GM19035 (cell line): ENCODE data around the gene PDE4D.
A peak's percentile ranks its signal among the peaks of the same experiment; 100 is the strongest.
"Not testable (repeated sequence)": the region's sequence is repeated elsewhere in the genome, so short reads cannot be mapped to it uniquely, and the experiment has no call there.

ENCODE experiments used
- ATAC-seq: cut with Tn5 transposase; IDR thresholded peaks from one replicate; pipeline ENCODE4 v1.9.1; 2021; ENCODE audit not compliant: unreplicated experiment

Gene PDE4D

GRCh38 chr5:59712836-59713497 is 180.6 kb downstream of the PDE4D start:
- no peak for ATAC-seq

GRCh38 chr5:59711310-59711709 is 182.2 kb downstream of the PDE4D start:
- ATAC-seq, result no peak

GRCh38 chr5:59709846-59710245 is 183.7 kb downstream of the PDE4D start:
- no peak for ATAC-seq

- ATAC-seq, result no peak
Observed at GRCh38 chr5:59709346-59709821, 184.1 kb downstream of the PDE4D start.

- ATAC-seq, result no peak
Observed at GRCh38 chr5:59704936-59705335, 188.6 kb downstream of the PDE4D start.

- ATAC-seq, result no peak
Observed at GRCh38 chr5:59703789-59704188, 189.7 kb downstream of the PDE4D start.

GRCh38 chr5:59698207-59699178 is 195.0 kb downstream of the PDE4D start:
- ATAC-seq, result no peak

GRCh38 chr5:59694411-59694810 is 199.1 kb downstream of the PDE4D start:
- ATAC-seq, result no peak

GRCh38 chr5:59693492-59694309 is 199.8 kb downstream of the PDE4D start:
- no peak for ATAC-seq

GRCh38 chr5:59685793-59686192 is 207.7 kb downstream of the PDE4D start:
- peak; percentile 70 for ATAC-seq

GRCh38 chr5:59685191-59685530 is 208.4 kb downstream of the PDE4D start:
- ATAC-seq, result no peak

GRCh38 chr5:59684388-59685190 is 208.9 kb downstream of the PDE4D start:
- ATAC-seq, result no peak

- no peak for ATAC-seq
Observed at GRCh38 chr5:59683311-59683710, 210.2 kb downstream of the PDE4D start.

GRCh38 chr5:59682542-59682941 is 211.0 kb downstream of the PDE4D start:
- no peak for ATAC-seq

- ATAC-seq, result no peak
Observed at GRCh38 chr5:59678943-59679342, 214.6 kb downstream of the PDE4D start.

GRCh38 chr5:59674763-59675162 is 218.8 kb downstream of the PDE4D start:
- ATAC-seq, result no peak

GRCh38 chr5:59673438-59674058 is 220.0 kb downstream of the PDE4D start:
- no peak for ATAC-seq

- ATAC-seq, result no peak
Observed at GRCh38 chr5:59666440-59667068, 227.0 kb downstream of the PDE4D start.

- not testable (repeated sequence) for ATAC-seq
Observed at GRCh38 chr5:59665832-59666203, 227.7 kb downstream of the PDE4D start.
